MM.1S (cell line): Measurements from ENCODE around the gene GRIN1.

ENCODE experiments used
- DNase-seq: peaks from one replicate; pipeline ENCODE4 v3.0.0-alpha.2; 2015
- H2AFZ ChIP-seq: fragments of 300-600 bp; sonication (generic); 2 replicates; pipeline ENCODE4 v1.6.0; 2016; ENCODE audit warnings: antibody characterized with exemption, low read length
- H3F3A ChIP-seq: fragments of 300-600 bp; sonication (generic); 2 replicates; pipeline ENCODE4 v1.6.1; 2016; ENCODE audit warnings: mild to moderate bottlenecking, antibody characterized with exemption, low read length, moderate library complexity, mixed read lengths; ENCODE audit not compliant: insufficient read depth
- H3K27ac ChIP-seq: fragments of 300-600 bp; sonication (generic); 2 replicates; pipeline ENCODE4 v1.5.1; 2016; ENCODE audit warnings: mild to moderate bottlenecking, low read length
- H3K27me3 ChIP-seq: fragments of 300-600 bp; sonication (generic); replicated peaks from 2 replicates; pipeline ENCODE4 v1.6.0; 2016; ENCODE audit warnings: low read length; ENCODE audit not compliant: insufficient read depth
- H3K36me3 ChIP-seq: fragments of 300-600 bp; sonication (generic); replicated peaks from 2 replicates; pipeline ENCODE4 v1.6.1; 2016; ENCODE audit warnings: mild to moderate bottlenecking, low read length, mixed read lengths; ENCODE audit not compliant: insufficient read depth
- H3K4me1 ChIP-seq: fragments of 300-600 bp; sonication (generic); 2 replicates; pipeline ENCODE4 v1.6.1; 2016; ENCODE audit warnings: low read length, mixed read lengths
- H3K4me2 ChIP-seq: fragments of 300-600 bp; sonication (generic); 2 replicates; pipeline ENCODE4 v1.6.0; 2016; ENCODE audit warnings: low read depth, low read length
- H3K4me3 ChIP-seq: fragments of 300-600 bp; sonication (generic); 2 replicates; pipeline ENCODE4 v1.5.1; 2016; ENCODE audit warnings: low read length, mixed read lengths
- H3K79me2 ChIP-seq: fragments of 300-600 bp; sonication (generic); 2 replicates; pipeline ENCODE4 v1.6.1; 2016; ENCODE audit warnings: mixed run types, low read length, mixed read lengths
- H3K9ac ChIP-seq: fragments of 300-600 bp; sonication (generic); 2 replicates; pipeline ENCODE4 v1.6.1; 2016; ENCODE audit warnings: low read length, mixed read lengths
- H3K9me2 ChIP-seq: fragments of 300-600 bp; sonication (generic); replicated peaks from 2 replicates; pipeline ENCODE4 v1.6.1; 2016; ENCODE audit warnings: mild to moderate bottlenecking, low read length, mixed read lengths; ENCODE audit not compliant: insufficient read depth
- H3K9me3 ChIP-seq: fragments of 300-600 bp; sonication (generic); replicated peaks from 2 replicates; pipeline ENCODE4 v1.6.1; 2016; ENCODE audit warnings: mild to moderate bottlenecking, low read length, mixed read lengths; ENCODE audit not compliant: insufficient read depth
- H4K20me1 ChIP-seq: fragments of 300-600 bp; sonication (generic); 2 replicates; pipeline ENCODE4 v1.6.1; 2016; ENCODE audit warnings: mild to moderate bottlenecking, low read length, moderate library complexity, mixed read lengths; ENCODE audit not compliant: insufficient read depth
- EZH2 ChIP-seq: fragments of 300-600 bp; sonication (generic); optimal IDR thresholded peaks from 2 replicates; pipeline ENCODE3; 2017; ENCODE audit warnings: low read depth, mild to moderate bottlenecking, antibody characterized with exemption, low read length, mixed read lengths
- EZH2phosphoT487 ChIP-seq: fragments of 300-600 bp; sonication (generic); IDR thresholded peaks from 2 replicates; pipeline ENCODE4 v1.6.1; 2018; ENCODE audit warnings: antibody characterized with exemption, low read length
- TF ChIP-seq, protein P1 (sequence below): fragments of 300-600 bp; sonication (generic); IDR thresholded peaks from 2 replicates; pipeline ENCODE4 v1.5.1; 2016; ENCODE audit warnings: antibody characterized with exemption, low read length, mixed read lengths

GRIN1 gene

DNA sequence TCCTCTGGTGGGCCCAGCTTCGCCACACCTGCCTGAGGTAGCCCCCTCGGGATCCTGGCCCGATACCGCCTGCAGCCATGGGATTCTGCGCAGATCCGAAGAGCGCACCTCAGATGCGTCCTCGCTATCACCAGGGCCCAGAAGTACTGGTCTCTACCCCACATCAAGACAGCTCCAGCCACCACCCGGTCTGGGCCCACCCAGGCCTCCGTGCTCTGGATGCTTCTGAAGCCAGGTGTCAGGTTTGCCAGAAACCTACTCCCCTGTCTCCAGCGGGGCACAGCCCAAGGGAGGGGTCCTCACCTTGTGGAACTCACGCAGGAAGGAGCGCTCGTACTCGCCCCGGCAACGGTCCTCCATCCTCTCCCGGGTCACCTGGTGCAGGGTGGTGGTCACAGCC lies 47.0 kb downstream of the GRIN1 start:
- H3K9me2 ChIP-seq, result no peaks in the 10 kb centered on the region
- peaks cover 17% of the 10 kb centered on the region for H3K4me1 ChIP-seq
- H3K79me2 ChIP-seq, result peaks cover 56% of the 10 kb centered on the region
- no peaks in the 10 kb centered on the region for H3K36me3 ChIP-seq
- H3K27me3 ChIP-seq, result no peaks in the 10 kb centered on the region
- H3K27ac ChIP-seq, result no peak overlapping the region
- peaks cover 16% of the 10 kb centered on the region for H3F3A ChIP-seq
- H3K4me2 ChIP-seq, result no peak overlapping the region
- no peak overlapping the region for H2AFZ ChIP-seq
- H3K9ac ChIP-seq, result no peak overlapping the region
- no peaks in the 10 kb centered on the region for H3K9me3 ChIP-seq
- TF ChIP-seq EZH2, result no peak
- TF ChIP-seq, protein P1, sequence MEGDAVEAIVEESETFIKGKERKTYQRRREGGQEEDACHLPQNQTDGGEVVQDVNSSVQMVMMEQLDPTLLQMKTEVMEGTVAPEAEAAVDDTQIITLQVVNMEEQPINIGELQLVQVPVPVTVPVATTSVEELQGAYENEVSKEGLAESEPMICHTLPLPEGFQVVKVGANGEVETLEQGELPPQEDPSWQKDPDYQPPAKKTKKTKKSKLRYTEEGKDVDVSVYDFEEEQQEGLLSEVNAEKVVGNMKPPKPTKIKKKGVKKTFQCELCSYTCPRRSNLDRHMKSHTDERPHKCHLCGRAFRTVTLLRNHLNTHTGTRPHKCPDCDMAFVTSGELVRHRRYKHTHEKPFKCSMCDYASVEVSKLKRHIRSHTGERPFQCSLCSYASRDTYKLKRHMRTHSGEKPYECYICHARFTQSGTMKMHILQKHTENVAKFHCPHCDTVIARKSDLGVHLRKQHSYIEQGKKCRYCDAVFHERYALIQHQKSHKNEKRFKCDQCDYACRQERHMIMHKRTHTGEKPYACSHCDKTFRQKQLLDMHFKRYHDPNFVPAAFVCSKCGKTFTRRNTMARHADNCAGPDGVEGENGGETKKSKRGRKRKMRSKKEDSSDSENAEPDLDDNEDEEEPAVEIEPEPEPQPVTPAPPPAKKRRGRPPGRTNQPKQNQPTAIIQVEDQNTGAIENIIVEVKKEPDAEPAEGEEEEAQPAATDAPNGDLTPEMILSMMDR, result no peak
- TF ChIP-seq EZH2phosphoT487, result no peak
- no peak for DNase-seq
- no peaks in the 10 kb centered on the region for H4K20me1 ChIP-seq
- H3K4me3 ChIP-seq, result no peak overlapping the region

DNA sequence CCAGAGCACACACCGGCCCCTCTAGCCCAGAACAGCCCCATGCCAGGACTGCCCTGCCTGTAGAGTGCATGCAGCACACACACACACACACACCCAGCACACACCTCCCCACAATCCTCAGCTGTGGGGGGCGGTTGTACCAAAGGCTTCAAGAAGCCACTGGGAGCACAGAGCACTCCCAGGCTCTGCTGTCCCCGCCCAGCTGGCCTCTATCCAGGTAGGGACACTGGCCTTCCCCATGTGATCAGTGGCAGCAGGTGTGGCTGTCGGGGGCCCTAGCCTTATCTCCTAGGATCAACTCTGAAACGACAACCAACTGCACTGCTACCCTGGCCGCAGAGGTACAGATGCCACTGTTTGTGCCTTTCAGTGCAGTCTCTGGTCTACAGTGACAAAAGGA lies 47.4 kb downstream of the GRIN1 start:
- Histone ChIP-seq H3F3A (peaks cover 19% of the 10 kb centered on the region), H3K9me2 (no peaks in the 10 kb centered on the region), H2AFZ (no peak overlapping the region), H3K27ac (no peak overlapping the region), H3K9me3 (no peaks in the 10 kb centered on the region), H3K4me2 (no peak overlapping the region), H4K20me1 (no peaks in the 10 kb centered on the region), H3K79me2 (peaks cover 59% of the 10 kb centered on the region), H3K36me3 (no peaks in the 10 kb centered on the region), H3K9ac (no peak overlapping the region), H3K4me1 (peaks cover 17% of the 10 kb centered on the region), H3K4me3 (no peak overlapping the region), H3K27me3 (no peaks in the 10 kb centered on the region)
- no peak for DNase-seq
- TF ChIP-seq, protein P1, result no peak
- TF ChIP-seq EZH2, result no peak
- no peak for TF ChIP-seq EZH2phosphoT487

DNA sequence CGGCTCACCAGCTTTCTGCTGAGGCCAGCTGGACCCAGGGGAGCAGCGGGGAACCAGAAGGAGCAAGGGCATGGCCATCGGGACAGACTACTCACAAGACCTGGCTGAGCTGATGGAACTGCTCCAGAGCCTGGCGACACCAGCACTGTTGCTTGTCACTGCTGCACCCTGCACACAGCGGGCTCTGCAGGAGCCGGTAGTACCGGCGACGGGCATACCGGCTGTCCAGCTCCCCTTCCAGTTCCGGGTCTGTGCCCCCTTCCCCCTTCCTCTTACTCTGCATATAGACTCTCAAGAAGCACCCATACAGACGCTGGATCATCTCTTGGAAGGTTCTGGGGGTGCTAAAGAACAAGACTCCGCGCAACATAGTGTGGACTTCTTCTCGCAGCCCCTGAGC lies 48.4 kb downstream of the GRIN1 start:
- Histone ChIP-seq H2AFZ (no peak overlapping the region), H3F3A (peaks cover 19% of the 10 kb centered on the region), H3K27me3 (no peaks in the 10 kb centered on the region), H3K36me3 (no peaks in the 10 kb centered on the region), H3K9me3 (no peaks in the 10 kb centered on the region), H3K79me2 (peaks cover 59% of the 10 kb centered on the region), H3K27ac (no peak overlapping the region), H3K4me3 (peak overlapping the region; percentile 98), H3K4me2 (peak overlapping the region; percentile 91), H3K4me1 (peaks cover 17% of the 10 kb centered on the region), H4K20me1 (no peaks in the 10 kb centered on the region), H3K9ac (peak overlapping the region; percentile 93), H3K9me2 (no peaks in the 10 kb centered on the region)
- no peak for DNase-seq
- TF ChIP-seq EZH2 (no peak), EZH2phosphoT487 (no peak)
- TF ChIP-seq, protein P1, result no peak
